GM12801 (cell line): ENCODE results near the gene AOAH.

Experiments
- TF ChIP-seq, protein P1 (sequence below): IDR thresholded peaks from one replicate; pipeline ENCODE4 v1.5.1; 2011; ENCODE audit warnings: control low read depth; ENCODE audit not compliant: insufficient read length; ENCODE audit errors: extremely low read depth

AOAH gene

DNA sequence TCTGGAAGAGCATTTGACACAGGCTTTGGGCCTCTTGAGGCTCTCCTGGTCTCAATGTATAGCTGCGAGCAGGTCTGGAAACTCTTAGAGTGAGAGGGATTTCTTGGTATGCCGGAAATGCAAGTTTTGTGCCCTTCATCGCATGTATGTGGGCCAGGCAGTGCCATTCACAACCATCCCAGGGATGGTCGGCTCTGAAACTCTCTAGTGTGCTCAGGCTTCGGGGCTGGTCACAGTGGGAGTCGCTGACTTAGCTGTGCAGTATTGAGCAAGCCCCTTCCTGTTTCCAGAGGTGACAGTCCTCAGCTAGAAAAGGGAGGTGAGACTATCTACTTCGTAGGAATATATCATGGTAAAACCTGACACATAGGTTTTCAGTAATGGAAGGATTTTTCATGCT is 2.0 kb upstream of the AOAH start:
- TF ChIP-seq, protein P1, sequence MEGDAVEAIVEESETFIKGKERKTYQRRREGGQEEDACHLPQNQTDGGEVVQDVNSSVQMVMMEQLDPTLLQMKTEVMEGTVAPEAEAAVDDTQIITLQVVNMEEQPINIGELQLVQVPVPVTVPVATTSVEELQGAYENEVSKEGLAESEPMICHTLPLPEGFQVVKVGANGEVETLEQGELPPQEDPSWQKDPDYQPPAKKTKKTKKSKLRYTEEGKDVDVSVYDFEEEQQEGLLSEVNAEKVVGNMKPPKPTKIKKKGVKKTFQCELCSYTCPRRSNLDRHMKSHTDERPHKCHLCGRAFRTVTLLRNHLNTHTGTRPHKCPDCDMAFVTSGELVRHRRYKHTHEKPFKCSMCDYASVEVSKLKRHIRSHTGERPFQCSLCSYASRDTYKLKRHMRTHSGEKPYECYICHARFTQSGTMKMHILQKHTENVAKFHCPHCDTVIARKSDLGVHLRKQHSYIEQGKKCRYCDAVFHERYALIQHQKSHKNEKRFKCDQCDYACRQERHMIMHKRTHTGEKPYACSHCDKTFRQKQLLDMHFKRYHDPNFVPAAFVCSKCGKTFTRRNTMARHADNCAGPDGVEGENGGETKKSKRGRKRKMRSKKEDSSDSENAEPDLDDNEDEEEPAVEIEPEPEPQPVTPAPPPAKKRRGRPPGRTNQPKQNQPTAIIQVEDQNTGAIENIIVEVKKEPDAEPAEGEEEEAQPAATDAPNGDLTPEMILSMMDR = no peak

DNA sequence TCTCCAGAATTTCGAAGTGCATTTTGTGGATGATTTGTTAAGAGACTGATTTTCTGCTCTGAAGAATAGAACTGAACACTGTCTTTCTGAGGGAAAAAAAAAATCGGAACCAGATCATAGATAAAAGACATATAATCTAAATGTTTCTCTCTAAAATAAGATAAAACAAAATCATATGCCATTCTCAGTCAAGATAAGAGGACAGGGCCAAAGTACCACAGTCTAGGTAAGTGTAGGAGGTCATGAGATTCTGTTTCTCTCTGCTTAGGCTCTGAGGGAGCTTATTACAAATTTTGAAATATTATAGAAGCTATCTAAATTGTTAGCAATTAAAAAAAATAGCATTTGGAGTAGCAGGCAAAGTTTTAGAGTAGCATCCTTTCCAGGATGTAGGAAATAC is 702 bp upstream of the AOAH start:
- TF ChIP-seq, protein P1 = no peak

DNA sequence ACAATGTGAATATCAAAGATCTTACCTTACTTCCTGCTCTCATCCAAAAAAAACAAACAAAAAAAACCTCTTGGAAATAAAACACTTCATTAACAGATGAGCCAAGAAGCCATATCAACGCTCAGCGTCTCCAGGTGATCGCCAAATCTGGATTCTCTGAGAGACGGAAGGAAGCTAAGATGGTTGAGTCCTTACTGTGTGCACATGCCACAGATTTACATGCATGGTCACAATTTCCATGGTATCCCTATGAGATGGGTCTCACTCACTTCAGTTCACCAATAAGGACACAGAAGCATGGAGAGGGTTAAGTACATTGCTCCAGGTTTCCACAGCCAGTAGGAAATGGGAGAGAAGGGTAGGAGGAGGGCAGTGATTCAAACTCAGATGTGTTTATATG is 1.0 kb downstream of the AOAH start:
- TF ChIP-seq, protein P1 = no peak

DNA sequence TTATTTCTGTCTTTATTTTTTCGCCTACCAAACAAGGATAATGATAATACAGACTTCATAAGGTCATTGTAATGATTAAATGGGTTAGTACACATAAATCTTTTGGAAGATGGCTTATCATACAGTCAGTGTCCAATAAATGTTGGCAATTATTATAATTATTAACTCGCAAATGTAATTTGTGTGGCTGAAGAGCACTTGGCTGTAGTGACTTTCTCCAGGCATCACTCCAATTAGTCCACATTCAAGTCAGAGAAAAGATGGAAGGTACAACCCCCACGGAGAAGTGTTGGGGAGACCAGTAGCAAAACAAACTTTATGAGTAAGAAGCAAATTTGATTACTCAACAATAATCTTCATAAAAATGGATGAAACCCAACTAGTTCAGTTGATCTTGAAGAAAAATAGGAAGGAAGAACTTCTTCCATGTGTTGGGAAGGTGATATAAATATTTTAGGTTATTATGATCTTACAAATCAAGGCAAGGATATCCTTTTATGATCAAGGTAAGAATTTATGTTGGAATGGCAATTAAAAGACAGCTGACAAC is 5.1 kb downstream of the AOAH start:
- TF ChIP-seq, protein P1 = no peak

DNA sequence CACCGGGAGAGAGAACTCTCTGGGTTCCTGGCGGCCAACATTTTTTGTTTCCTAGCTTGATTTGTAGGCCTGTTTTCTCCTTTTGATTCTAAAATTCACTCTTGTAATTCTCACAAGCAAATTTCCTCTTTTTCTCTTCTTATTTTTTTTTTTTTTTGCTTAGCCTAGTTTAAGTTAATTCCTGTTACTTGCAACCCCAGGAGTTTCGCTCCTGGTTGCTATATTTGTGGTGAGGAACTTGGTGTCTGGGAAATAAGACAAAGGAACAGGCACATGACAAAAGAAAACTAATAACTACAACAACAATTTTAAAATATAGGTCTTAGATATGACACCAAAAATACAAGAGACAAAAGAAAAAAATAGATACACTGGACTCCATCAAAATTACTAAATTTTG is 6.7 kb downstream of the AOAH start:
- TF ChIP-seq, protein P1 = no peak

DNA sequence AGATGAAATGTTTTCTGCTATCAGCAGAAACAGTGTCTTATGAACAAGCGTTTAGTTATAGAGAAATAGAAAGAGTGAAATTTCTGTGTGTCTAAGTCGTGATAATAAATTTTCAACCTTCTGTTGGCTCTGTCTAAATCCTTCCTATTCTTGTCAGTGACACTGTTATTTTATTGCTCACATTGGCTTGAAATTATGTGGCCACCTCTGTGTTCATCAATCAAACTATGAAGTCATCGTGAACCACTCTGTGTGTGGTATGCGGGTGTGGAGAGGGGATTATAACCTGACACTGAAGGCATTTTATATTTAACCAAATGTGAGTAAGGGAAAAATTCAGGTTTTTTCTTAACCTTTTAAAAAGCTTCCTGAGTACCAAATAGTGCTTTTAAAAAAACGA is 12.3 kb downstream of the AOAH start:
- TF ChIP-seq, protein P1 = no peak

DNA sequence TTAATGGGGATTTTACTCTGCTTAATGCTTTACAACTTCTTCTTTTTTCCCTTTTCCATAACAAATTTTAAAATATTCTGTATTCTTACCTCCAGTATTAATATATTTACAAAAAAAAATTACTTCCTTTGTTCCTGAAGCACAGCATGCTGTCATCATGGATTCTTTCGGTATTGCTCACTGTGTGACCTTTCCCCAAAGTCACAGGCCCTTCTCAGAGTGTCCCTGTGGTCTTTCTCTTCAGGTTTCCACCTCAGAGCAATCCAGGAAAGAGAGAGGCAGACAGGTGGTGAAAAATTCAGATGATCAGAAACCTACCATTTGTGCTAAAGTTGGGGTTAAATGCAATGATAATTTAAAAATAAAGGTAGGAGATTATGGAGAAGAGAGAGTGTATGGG is 13.0 kb downstream of the AOAH start:
- TF ChIP-seq, protein P1 = no peak
